K562 (cell line): ENCODE measurements around the gene WDR88.

Source experiments
- ATF6 ChIP-seq: sonication (generic); formaldehyde crosslinking; IDR thresholded peaks from 2 replicates; pipeline ENCODE4 v1.4.0; 2020; ENCODE audit warnings: mild to moderate bottlenecking, missing genetic modification reagents
- PURB ChIP-seq: sonication (generic); formaldehyde crosslinking; IDR thresholded peaks from 2 replicates; pipeline ENCODE4 v1.9.0; 2021; ENCODE audit warnings: low read depth, mild to moderate bottlenecking, missing genetic modification reagents
- SETDB1 ChIP-seq: IDR thresholded peaks from one replicate; pipeline ENCODE4 v1.6.1; 2012; ENCODE audit warnings: low read length, control low read depth, inconsistent platforms
- TRIM25 ChIP-seq: fragments of 450-650 bp; IDR thresholded peaks from 2 replicates; pipeline ENCODE4 v1.7.0; 2016; ENCODE audit warnings: borderline replicate concordance

- TF ChIP-seq ATF6 (CRISPR knock-in tag) (no peak), PURB (no peak), SETDB1 (no peak), TRIM25 (no peak)
Observed at GRCh38 chr19:33215438-33216197, 83.7 kb downstream of the WDR88 start.
